ENCODE results near the gene CERCAM. TPM values are rescaled to one million over a fixed set of nuclear protein-coding genes. Genes with fewer than 3 reads are reported as not detected.

The CERCAM gene
- total RNA-seq, 4 donors from 2014 or later = 18.5 to 51.9 (median 24.1) TPM

- TF ChIP-seq, protein P1, sequence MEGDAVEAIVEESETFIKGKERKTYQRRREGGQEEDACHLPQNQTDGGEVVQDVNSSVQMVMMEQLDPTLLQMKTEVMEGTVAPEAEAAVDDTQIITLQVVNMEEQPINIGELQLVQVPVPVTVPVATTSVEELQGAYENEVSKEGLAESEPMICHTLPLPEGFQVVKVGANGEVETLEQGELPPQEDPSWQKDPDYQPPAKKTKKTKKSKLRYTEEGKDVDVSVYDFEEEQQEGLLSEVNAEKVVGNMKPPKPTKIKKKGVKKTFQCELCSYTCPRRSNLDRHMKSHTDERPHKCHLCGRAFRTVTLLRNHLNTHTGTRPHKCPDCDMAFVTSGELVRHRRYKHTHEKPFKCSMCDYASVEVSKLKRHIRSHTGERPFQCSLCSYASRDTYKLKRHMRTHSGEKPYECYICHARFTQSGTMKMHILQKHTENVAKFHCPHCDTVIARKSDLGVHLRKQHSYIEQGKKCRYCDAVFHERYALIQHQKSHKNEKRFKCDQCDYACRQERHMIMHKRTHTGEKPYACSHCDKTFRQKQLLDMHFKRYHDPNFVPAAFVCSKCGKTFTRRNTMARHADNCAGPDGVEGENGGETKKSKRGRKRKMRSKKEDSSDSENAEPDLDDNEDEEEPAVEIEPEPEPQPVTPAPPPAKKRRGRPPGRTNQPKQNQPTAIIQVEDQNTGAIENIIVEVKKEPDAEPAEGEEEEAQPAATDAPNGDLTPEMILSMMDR (IDR thresholded peaks at IDR 0.05) = no peak
These were observed 36.5 kb downstream of the CERCAM start for GRCh38 chr9:128457207-128457606.

DNA sequence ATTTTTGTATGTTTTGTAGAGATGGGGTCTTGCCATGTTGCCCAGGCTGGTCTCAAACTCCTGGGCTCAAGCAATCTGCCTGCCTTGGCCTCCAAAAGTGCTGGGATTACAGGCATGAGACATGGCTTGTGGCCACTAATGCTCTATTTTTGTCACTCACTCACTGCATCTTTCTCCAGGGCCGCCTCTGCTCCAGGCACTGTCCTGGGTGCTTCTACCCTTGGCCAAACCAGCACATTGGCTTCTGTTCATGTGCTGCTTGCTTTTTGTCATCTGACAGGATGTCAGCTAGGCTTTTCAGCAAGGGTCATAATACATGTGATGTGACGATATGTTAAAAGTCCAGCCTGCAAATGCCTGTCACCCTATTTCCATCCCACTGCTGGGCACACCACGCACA, 38.4 kb downstream of the CERCAM start:
- ATAC-seq (ENCODE audit: low FRiP score) = no peak
- TF ChIP-seq, protein P1 (IDR thresholded peaks at IDR 0.05) = no peak
- DNase-seq (ENCODE audit: low spot score) = no peak

More at GRCh38 chr9:128457207-128457606, 36.5 kb downstream of the CERCAM start:
- no peak for DNase-seq (ENCODE audit: low spot score)
- ATAC-seq (ENCODE audit: low FRiP score) = no peak

DNA sequence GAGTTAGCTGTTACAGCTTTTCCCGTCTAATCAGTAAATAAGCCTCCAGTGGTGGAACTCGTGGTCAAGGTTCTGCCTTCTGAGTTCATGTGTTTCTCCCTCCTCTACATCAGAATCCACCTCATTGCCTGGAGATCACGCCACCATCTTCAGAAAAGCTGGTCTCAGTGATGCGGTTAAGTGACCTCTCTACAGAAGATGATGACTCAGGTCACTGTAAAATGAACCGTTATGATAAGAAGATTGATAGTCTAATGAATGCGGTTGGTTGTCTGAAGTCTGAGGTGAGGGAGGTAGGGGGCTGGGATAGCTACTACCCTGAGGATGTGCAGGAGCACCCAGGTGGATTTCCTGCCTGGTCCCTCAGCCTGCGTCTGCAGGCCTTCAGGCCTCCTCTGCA, 48.4 kb downstream of the CERCAM start:
- no peak for ATAC-seq (ENCODE audit: low FRiP score)
- no peak for DNase-seq (ENCODE audit: low spot score)
- TF ChIP-seq, protein P1 (IDR thresholded peaks at IDR 0.05) = no peak

- ATAC-seq (ENCODE audit: low FRiP score) (no peak), DNase-seq (ENCODE audit: low spot score) (no peak)
- TF ChIP-seq, protein P1 (IDR thresholded peaks at IDR 0.05) = no peak
These were observed 49.9 kb downstream of the CERCAM start for GRCh38 chr9:128470560-128470959.

DNA sequence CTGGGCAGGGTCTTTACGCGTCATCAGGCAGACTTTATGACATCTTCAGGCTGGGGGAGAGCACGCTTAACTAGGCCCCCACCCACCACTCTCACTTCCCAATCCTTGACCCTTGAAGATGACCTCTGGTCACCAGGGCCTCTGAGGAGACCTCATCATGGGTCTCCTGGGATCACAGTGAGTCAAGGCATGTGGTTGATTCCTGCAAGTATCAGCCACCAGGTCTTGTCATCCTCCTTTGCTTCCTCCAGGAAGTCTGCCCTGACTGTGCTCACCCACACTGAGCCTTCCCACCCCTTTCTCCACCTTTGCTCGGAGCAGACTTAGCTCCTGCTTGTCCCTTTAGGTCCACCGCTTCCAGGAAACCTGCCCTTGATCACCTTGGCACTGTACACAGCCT, 52.4 kb downstream of the CERCAM start:
- DNase-seq (ENCODE audit: low spot score) (no peak), ATAC-seq (ENCODE audit: low FRiP score) (no peak)
- TF ChIP-seq, protein P1 (IDR thresholded peaks at IDR 0.05) = no peak

DNA sequence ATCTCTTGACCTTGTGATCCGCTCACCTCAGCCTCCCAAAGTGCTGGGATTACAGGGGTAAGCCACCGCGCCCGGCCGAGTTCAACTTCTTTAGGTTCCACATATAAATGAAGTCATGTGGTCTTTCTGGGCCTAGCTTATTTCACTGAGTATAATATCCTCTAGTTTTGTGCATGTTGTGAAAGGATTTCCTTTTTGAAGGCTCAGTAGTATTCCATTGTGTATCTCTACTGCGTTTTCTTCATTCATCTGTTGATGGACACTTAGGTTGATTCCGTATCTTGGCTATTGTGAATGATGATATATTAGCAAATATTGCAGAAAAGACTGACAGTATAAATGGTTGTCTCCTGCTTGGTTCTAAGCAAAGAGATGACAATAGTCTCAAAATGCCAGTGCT, 55.2 kb downstream of the CERCAM start:
- DNase-seq (ENCODE audit: low spot score) (no peak), ATAC-seq (ENCODE audit: low FRiP score) (no peak)
- TF ChIP-seq, protein P1 (IDR thresholded peaks at IDR 0.05) = no peak

GRCh38 chr9:128479262-128479661, 58.6 kb downstream of the CERCAM start:
- no peak for DNase-seq (ENCODE audit: low spot score)
- TF ChIP-seq, protein P1 (IDR thresholded peaks at IDR 0.05) = no peak
- ATAC-seq (ENCODE audit: low FRiP score) = no peak
